Inflammatory macrophage treated with lipopolysaccharide for 1 hour (primary cell): ENCODE results near the gene CRYGB.

Experiments
- DNase-seq, 2 donors: peaks; one replicate each; pipeline ENCODE4 v3.0.0-alpha.2; 2020 to 2022

CRYGB gene

GRCh38 chr2:208146006-208146405 lies at the start of gene CRYGB:
Gene CRYGB, minus strand, starts transcription at chr2:208146158. Its CDS starts 38 bp downstream, at chr2:208146120.
- no peak for DNase-seq

DNA sequence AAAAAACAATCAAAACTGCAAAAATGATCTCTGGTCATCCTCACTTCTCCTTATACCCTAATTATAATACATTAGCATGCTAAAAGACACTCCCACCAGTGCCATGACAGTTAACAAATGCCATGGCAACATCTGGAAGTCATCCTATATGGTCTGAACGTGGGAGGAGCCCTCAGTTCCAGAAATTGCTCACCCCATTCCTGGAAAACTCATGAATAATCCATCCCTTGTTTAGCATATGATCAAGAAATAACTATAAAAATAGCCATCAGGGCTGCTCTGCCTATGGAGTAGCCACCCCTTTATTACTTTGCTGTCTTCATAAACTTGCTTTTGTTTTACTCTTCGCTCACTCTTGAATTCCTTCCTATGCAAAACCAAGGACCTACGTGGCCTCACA lies 49.6 kb upstream of the CRYGB start:
- no peak for DNase-seq

DNA sequence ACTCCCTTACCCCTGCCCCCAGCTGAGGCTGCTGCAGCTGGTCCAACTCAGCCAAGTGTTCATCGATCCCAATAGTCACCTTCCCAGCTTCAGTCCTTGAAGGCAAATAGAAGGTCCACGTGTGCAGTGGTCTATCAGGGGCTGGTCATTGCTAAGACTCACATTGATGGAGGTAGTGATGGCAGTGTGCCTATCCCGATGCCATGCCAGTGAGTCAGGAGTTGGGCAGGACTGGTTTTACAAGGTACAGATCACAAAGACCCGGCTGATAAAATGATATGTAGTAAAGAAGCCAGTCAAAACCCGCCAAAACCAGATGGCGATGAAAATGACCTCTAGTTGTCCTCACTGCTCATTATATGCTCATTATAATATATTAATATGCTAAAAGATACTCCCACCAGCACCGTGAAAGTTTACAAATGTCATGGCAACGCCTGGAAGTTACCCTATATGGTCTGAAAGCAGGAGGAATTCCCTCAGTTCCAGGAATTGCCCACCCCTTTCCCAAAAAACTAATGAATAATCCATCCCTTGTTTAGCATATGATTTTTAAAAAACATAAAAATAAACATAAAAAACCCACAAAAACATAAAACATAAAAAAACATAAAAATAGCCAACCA lies 46.8 kb upstream of the CRYGB start:
- DNase-seq = no peak

GRCh38 chr2:208189810-208190503 lies 44.0 kb upstream of the CRYGB start, which contains the start of gene C2orf80:
Gene C2orf80, minus strand, starts transcription at chr2:208190030. Its CDS starts 3,044 bp downstream, at chr2:208186986.
- DNase-seq = no peak

DNA sequence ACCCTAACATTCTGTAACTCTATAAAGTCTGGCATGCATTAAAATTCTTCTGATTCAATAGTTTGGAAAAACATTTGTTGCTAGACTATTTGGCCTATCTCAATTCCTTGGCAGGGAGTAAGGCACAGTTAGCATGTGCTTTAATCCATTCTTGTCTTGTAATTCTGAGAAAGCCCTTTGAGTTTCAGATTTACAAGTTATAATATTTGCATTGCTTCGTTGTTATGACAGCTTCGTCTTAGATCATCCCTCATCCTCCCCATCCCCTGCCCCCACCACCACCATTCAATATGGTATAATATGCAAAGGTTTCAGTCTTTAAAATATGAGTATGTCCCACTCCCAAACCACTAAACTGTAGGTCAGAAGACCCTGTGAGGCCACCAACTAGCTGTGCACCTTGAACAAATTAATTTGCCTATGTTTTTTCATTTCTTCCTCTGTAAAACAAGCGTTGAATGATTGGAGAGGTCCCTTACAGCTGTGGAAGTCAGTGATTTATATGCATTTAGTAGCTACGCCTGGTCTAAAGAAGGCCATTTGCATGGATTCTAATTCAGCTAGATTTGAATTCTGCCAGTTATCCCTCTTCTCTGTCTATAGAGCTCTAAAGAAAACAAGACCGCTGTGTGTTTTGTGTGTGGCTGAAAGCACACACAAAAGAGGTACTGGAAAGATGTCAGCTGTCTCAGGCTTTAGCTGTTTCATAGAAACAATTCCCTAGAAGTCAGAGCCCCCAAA lies 43.3 kb upstream of the CRYGB start:
- no peak for DNase-seq

DNA sequence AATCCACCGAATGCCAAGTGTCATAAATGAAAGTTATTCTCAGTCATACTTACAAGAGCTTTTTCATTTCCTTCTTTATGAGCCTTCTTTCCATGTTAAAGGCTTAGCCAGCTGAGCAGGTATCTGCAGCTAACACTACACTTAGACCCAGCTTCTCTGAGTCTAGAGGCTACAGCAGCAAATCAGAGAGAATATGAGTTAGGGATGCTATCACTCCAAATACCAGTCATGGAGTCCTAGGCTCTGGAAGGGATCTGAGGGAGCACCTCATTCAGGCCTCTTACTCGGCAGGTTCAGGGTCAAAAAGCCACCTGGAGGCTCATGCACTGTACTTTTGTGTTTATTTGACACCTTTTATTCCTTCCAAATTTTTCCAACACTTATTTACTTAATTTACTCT lies 40.9 kb upstream of the CRYGB start:
- no peak for DNase-seq

DNA sequence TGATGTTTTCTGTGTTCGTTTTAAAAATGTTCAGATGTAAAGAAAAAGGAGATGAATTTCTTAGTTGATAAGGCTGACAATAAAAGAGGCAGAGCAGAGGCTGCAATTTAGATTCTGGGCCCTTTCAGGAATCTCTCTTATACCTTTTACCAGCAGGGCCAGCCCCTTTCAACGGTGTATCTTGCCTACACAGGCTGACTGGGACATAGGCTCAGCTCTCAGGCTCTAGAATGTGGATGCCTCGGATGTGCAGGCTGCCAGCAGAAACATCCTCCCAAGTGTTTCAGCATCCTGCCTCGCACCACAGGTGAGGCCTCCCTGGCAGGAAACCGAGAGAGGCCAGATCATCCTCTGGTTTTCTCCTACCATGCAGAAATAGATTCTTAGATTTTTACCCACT lies 40.5 kb upstream of the CRYGB start:
- no peak for DNase-seq

DNA sequence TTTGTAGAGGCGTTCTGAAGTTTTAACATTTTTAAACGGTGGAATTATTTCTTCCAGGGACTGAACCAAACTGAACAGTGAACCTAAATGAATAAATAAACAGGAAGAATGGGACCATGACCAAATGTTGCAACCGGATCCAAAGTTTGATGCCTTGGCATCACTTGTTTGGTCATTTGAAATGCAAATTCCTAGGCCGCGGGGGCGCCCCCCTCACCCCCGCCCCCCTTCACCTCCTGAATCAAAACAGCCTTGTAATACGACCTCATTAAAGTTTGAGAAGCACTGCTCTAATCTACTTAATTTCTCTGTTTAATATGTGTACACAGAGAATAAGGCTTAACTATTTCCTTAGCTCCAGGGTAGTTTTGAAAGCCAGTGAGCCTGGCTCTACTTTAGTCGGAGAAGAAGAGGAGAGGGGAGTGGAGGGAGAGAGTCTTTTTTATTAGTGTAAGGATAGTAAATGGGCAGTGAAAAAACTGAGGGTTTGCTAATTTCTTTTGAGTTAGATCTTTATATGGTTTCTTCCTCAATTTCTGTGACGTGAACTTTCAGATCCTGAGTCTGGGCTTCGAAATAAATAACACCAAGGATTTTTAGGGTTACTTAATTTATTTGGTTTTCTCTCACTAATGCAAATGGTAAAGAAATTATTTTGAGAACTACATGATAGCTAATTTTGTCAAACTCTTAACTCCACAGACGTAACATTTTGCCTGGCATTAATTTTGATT lies 38.2 kb upstream of the CRYGB start:
- DNase-seq = peak in 1 of 2 donors; percentile 12

- no peak for DNase-seq
Measured at GRCh38 chr2:208183526-208183925, 37.6 kb upstream of the CRYGB start.

GRCh38 chr2:208182835-208183234 lies 36.9 kb upstream of the CRYGB start:
- no peak for DNase-seq

- no peak for DNase-seq
Measured at GRCh38 chr2:208179028-208179609, 33.2 kb upstream of the CRYGB start.

GRCh38 chr2:208175840-208176153 lies 29.8 kb upstream of the CRYGB start:
- DNase-seq = no peak

- peak; percentile 83 to 95 for DNase-seq
Measured at GRCh38 chr2:208175069-208175839, 29.3 kb upstream of the CRYGB start.

GRCh38 chr2:208174144-208174543 lies 28.2 kb upstream of the CRYGB start:
- no peak for DNase-seq

DNA sequence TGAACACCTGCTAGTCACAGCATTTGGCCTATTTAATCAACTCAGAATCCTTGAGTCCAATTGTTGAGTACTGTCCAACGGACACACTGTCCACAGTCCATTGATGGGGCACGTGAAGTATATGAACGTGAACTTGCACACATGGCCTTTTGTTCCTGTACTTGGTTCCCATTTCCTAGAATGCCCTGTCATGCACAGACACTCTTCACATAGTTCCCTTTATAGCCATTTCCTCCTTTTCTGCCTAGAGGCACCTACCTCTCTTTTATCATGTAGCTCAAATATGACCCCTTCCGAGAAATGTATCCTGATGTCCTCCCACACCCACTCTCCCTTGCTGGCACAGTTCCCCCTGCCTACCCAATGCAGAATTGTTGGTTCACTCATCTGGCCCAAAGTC lies 26.2 kb upstream of the CRYGB start:
- peak; percentile 72 to 74 for DNase-seq

DNA sequence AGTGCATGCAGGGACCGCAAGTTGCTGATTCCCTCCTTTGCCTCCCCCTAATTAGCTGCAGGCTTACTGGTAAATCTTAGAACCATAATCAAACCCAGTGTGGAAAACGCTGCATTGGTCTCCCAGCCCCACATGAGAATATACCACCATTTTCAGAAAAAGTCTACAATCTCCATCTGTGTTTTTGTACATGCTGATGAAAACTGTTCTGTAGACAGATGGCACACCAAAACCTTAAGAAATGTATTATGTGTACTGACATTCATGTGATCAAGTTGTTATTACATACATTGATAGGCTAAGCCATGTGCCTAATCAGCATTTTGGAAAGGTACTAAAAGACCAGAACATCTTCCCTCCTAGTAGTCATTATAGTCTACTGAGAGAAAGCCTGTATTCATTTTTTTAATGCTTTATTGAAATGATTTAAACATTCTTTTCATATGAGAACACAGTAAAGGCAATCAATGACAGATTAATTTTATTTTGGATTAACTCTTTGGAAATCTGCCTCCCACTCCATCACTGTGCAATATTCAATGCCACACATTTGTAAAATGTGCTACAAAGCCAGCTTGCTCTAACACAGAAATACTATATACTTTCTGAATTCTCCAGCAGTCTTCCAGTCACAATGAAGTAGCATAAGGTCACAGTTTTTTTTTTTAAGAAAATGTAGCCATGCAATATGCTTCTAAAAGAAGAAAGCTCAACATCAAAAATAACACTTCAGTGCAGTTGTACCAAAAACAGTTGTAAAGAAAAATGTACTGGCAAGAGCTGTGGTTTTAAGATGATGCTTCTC lies 19.2 kb upstream of the CRYGB start:
- no peak for DNase-seq

GRCh38 chr2:208163489-208163888 lies 17.5 kb upstream of the CRYGB start, which contains the start of gene CRYGA:
Gene CRYGA, minus strand, starts transcription at chr2:208163589. Its CDS starts 33 bp downstream, at chr2:208163556.
- no peak for DNase-seq

DNA sequence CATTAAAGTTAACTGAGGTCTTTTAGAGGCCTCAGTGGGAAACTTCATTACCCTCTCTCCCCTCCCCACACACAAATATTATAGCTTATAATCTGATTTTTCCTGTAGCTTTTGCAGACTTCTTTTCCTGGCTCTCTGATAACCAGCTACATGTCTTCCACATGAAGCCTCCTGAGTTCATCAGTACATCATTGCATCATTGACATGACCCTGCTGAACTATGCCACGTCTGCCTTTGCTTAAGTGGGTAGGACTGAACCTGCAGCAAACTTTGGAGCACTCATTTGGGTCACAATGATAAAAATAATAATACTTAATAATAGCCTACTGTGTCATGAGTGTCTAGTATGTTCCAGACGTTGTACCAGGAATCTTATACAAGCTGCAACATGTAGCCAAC lies 10.5 kb upstream of the CRYGB start:
- no peak for DNase-seq

GRCh38 chr2:208153156-208153555 lies 7.2 kb upstream of the CRYGB start:
- no peak for DNase-seq

GRCh38 chr2:208150956-208151355 lies 5.0 kb upstream of the CRYGB start:
- peak; percentile 42 to 47 for DNase-seq

DNA sequence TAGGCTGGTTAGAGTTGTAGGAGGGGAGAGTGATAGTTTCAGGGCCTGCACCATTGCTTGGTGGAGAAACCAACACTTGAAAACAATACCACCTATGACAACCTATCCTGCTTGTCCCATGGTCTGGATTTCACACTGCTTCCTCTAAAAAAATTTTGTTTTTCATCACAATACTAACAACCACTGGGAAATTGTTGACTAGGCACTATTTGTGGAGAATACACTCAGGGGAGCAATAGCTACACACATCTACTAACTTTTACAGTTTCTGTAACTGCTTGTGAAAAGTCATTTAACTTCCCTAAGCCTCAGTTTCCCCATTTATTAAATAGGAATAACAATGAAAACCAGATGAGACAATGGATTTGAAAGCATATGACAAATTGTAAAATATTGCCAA lies 4.1 kb upstream of the CRYGB start:
- no peak for DNase-seq
